Loucy (cell line): ENCODE data around the gene TAGLN2.

Experiments
- CTCF ChIP-seq: fragments of 200-600 bp; sonication (generic); conservative IDR thresholded peaks from 2 replicates; pipeline ENCODE4 v1.5.1; 2014; ENCODE audit warnings: mild to moderate bottlenecking, antibody characterized with exemption, low read length
- EZH2phosphoT487 ChIP-seq: fragments of 200-600 bp; IDR thresholded peaks from 2 replicates; pipeline ENCODE4 v1.6.1; 2018; ENCODE audit warnings: antibody characterized with exemption, mild to moderate bottlenecking, moderate library complexity, borderline replicate concordance

GRCh38 chr1:159916242-159917051 lies 8.9 kb downstream of the TAGLN2 start:
- TF ChIP-seq CTCF (no peak), EZH2phosphoT487 (no peak)
